C4-2B (cell line): ENCODE results near the gene CTNNA3.

Experiments used
- ZFX ChIP-seq: fragments of 450-650 bp; IDR thresholded peaks from 2 replicates; pipeline ENCODE4 v1.6.1; 2017
- TF ChIP-seq, protein P1 (sequence below): fragments of 450-650 bp; conservative IDR thresholded peaks from 2 replicates; pipeline ENCODE4 v1.5.1; 2017; ENCODE audit warnings: mild to moderate bottlenecking

DNA sequence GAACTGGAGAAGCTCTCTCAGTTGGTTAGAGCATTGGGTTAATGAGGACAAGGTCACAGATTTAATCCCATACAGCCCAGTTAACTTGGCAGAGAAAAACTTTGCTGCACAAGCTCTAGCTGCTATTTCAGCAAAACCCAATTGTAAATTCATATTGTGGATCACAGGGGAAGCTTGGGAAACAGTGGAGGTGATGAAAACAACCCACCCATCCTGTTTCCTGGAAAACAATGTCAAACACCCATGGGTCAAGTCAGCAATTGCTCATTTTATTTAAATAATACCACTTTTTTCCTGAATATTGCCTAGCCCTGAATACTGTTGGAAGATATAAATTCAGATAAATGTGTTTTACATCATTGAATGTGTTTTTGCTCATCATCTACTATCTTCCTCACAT, 1670.8 kb downstream of the CTNNA3 start:
- TF ChIP-seq, protein P1, sequence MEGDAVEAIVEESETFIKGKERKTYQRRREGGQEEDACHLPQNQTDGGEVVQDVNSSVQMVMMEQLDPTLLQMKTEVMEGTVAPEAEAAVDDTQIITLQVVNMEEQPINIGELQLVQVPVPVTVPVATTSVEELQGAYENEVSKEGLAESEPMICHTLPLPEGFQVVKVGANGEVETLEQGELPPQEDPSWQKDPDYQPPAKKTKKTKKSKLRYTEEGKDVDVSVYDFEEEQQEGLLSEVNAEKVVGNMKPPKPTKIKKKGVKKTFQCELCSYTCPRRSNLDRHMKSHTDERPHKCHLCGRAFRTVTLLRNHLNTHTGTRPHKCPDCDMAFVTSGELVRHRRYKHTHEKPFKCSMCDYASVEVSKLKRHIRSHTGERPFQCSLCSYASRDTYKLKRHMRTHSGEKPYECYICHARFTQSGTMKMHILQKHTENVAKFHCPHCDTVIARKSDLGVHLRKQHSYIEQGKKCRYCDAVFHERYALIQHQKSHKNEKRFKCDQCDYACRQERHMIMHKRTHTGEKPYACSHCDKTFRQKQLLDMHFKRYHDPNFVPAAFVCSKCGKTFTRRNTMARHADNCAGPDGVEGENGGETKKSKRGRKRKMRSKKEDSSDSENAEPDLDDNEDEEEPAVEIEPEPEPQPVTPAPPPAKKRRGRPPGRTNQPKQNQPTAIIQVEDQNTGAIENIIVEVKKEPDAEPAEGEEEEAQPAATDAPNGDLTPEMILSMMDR = no peak
- TF ChIP-seq ZFX = no peak
